Stomach (tissue), 4 donors: Measurements from ENCODE around the gene FOXN3.

Experiments used
- CTCF ChIP-seq, 7 experiments: fragments of 450-650 bp in 4 of 7; fragments of 200-600 bp in 3 of 7; sonication (generic) in 3 of 7; IDR thresholded peaks; one replicate each; pipeline ENCODE4 v1.5.1; 2016 to 2019; ENCODE audit warnings: antibody characterized with exemption in 7 of 7, control low read depth in 2 of 7, mild to moderate bottlenecking in 1 of 7
- POLR2A ChIP-seq, 4 donors: fragments of 450-650 bp; IDR thresholded peaks; one replicate each; pipeline ENCODE4 v1.6.1; 2016; ENCODE audit warnings: antibody characterized with exemption in 4 of 4, control low read depth in 2 of 4, mild to moderate bottlenecking in 1 of 4, moderate library complexity in 1 of 4

GRCh38 chr14:89140326-89140725 is 276.7 kb downstream of the FOXN3 start:
- TF ChIP-seq CTCF (IDR thresholded peaks at IDR 0.05) (no peak), POLR2A (IDR thresholded peaks at IDR 0.05) (no peak)
